Transverse colon (tissue), 3 donors: ENCODE data around the gene STIM1.

Experiments used
- EP300 ChIP-seq: sonication (generic); formaldehyde crosslinking; IDR thresholded peaks from one replicate; pipeline ENCODE4 v1.6.1; 2017; ENCODE audit warnings: antibody characterized with exemption, low read depth
- POLR2A ChIP-seq: fragments of 450-650 bp; IDR thresholded peaks from one replicate; pipeline ENCODE4 v1.6.1; 2016; ENCODE audit warnings: antibody characterized with exemption, mild to moderate bottlenecking, moderate library complexity
- TF ChIP-seq, protein P1 (sequence below), 5 experiments: fragments of 200-600 bp in 3 of 5; fragments of 450-650 bp in 2 of 5; sonication (generic) in 3 of 5; IDR thresholded peaks; 1 replicate in 2 of 5; 2 replicates in 3 of 5; pipeline ENCODE4 v1.5.1; 2016 to 2017; ENCODE audit warnings: antibody characterized with exemption in 5 of 5, inconsistent platforms in 3 of 5, mild to moderate bottlenecking in 2 of 5, moderate library complexity in 1 of 5

DNA sequence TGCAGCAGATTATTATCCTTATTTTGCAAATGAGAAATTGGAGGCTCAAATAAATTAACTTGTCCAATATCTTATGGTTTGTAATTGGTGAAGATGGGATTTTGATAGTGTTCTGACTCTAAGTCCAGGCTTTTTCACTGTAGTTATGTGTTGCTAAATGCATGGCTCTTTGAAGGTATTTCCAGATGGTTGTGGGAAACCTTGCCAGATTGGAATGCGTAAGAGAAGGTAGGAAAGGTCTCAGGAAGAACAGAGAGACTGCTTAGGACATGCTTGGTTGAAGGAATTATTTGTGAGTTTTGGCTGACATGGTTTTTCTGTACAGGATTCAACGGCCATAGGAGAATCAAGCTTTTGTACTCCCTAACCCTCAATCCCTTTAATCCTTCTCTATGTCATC lies 108.6 kb downstream of the STIM1 start:
- TF ChIP-seq POLR2A (no peak), EP300 (no peak)
- TF ChIP-seq, protein P1, sequence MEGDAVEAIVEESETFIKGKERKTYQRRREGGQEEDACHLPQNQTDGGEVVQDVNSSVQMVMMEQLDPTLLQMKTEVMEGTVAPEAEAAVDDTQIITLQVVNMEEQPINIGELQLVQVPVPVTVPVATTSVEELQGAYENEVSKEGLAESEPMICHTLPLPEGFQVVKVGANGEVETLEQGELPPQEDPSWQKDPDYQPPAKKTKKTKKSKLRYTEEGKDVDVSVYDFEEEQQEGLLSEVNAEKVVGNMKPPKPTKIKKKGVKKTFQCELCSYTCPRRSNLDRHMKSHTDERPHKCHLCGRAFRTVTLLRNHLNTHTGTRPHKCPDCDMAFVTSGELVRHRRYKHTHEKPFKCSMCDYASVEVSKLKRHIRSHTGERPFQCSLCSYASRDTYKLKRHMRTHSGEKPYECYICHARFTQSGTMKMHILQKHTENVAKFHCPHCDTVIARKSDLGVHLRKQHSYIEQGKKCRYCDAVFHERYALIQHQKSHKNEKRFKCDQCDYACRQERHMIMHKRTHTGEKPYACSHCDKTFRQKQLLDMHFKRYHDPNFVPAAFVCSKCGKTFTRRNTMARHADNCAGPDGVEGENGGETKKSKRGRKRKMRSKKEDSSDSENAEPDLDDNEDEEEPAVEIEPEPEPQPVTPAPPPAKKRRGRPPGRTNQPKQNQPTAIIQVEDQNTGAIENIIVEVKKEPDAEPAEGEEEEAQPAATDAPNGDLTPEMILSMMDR (IDR thresholded peaks at IDR 0.05): no peak
